Sigmoid colon (tissue), 4 donors: ENCODE results near the gene C1orf52.

Source experiments
- EP300 ChIP-seq, 4 donors: sonication (generic); formaldehyde crosslinking; IDR thresholded peaks; one replicate each; pipeline ENCODE4 v1.6.1; 2017; ENCODE audit warnings: antibody characterized with exemption in 4 of 4
- POLR2AphosphoS5 ChIP-seq, 4 donors: sonication (generic); formaldehyde crosslinking; IDR thresholded peaks; one replicate each; pipeline ENCODE4 v1.6.1; 2017; ENCODE audit warnings: antibody characterized with exemption in 4 of 4

GRCh38 chr1:85230305-85230977 lies 29.0 kb downstream of the C1orf52 start:
- TF ChIP-seq POLR2AphosphoS5 (IDR thresholded peaks at IDR 0.05) (no peak), EP300 (IDR thresholded peaks at IDR 0.05) (no peak)
